Measurements from ENCODE around the gene CALN1.

- TF ChIP-seq CTCF (IDR thresholded peaks at IDR 0.05) (no peak), POLR2A (IDR thresholded peaks at IDR 0.05) (no peak), EP300 (IDR thresholded peaks at IDR 0.05) (no peak)
Observed at GRCh38 chr7:71754828-71755227, 657.3 kb downstream of the CALN1 start.
